Endothelial cell of hepatic sinusoid (primary cell): ENCODE results near the gene WNT10A.
"Not testable (repeated sequence)": the region's sequence is repeated elsewhere in the genome, so short reads cannot be mapped to it uniquely, and the experiment has no call there.

Experiments used
- in situ Hi-C: cut with HindIII; loops from 2 replicates; pipeline ENCODE4 v1.10.0; 2017; ENCODE audit warnings: low sequenced_read_pairs

WNT10A gene

GRCh38 chr2:218880102-218880858 lies at the start of gene WNT10A:
Gene WNT10A, plus strand, starts transcription at chr2:218880852. Its CDS starts 144 bp downstream, at chr2:218880996.
- in situ Hi-C loops: no loop called here

DNA sequence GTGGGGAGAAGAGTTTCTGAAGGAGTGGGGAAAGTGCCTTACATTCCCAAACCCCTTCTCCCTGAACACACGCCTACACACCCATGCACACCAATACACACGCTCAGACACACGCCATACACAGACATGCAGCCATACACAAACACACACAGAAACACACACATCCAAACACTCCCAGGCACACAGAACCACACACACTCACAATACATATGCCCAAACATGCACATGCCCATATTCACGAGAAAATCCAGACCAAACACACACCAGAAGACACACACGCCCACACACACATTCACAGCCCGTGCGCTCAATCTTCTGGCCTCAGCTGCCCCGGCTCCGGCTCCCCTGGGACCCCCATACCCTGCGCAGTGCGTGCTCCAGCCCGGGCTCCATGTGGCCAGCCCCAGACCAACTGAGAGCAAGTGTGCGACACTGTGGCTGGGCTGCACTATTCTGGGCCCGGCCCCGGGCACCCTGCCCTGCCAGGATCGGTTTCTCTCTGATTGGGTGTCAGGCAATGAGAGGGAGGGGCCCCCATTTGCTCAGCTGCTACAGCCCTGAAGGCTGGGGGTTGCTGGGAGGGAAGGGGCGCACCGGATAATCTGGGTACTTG lies 49.2 kb upstream of the WNT10A start, which contains the start of gene PRKAG3:
Gene PRKAG3 (minus strand): TSS at position 426 of the 613 bp plus-strand sequence.
- in situ Hi-C loops: loop anchor here (5.0 kb wide), 2 partner anchors 39 to 96 kb away; no protein-coding TSS in a partner anchor

DNA sequence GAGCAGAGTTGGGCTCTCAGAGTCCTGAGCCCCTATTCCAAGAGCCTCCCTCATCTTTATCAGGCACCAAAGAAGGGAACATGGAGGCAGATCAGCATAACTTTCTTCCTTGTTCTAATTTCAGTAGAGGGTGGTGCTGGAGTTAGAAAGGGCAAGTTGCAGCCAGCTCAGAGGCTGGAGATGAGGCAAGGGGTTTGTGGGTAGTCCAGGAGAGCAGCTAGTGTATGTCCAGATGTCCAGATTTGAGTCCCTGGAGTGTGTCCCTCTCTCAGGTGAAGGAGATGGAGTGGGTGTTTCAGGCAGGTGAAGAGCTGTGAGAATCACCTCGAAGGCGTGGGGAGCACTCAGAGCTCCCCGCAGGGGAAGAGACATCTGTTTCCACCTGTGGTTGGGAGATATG lies 48.6 kb upstream of the WNT10A start:
- in situ Hi-C loops: loop anchor here (5.0 kb wide), 2 partner anchors 40 to 95 kb away; no protein-coding TSS in a partner anchor

DNA sequence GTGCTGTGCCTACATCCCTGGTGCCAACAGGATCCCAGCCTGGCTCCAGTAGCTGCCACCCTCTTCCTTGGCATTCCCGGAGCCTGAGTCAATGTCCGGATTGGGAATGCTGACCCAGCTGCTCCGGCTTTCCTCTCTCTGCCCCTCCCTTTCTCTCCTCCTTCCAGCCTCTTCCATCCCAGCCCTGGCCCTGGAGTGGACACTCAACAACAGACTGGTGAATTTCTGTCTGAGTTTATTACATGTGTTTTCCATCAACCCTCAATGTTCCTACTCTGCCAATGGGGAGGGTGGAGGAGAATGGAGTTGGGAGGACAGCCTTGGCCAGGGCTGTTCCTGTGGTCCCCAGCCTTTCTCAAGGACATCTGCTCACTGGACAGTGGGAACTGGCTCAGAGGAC lies 48.1 kb upstream of the WNT10A start:
- in situ Hi-C loops: loop anchor here (5.0 kb wide), 2 partner anchors 40 to 95 kb away; no protein-coding TSS in a partner anchor

DNA sequence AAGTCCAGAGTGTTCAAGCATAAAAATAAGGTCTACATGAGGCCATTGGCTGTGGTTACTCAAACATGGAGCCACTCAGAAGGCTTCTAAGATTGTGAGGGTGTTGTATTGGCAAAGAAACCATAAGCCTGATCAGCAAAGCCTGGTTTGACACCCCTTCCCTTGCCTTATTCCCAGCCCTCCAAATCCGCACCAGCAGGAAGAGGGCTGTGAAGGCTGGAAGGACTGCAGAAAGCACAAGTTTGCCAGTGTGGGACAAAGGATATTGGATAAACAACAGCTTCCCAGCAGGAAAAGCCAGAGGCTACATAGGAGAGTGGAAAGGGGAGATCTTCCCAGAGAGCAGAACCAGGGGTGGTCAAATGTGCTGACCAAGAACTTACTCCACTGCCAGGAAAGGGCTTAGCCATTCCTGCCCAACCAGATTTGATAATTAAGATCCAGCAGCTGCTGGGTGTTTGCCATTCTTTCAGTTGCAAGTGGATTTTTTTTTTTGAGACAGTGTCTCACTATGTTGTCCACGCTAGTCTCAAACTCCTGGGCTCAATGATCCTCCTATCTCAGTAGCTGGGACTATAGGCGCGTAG lies 47.5 kb upstream of the WNT10A start:
- in situ Hi-C loops: loop anchor here (5.0 kb wide), 2 partner anchors 41 to 94 kb away; no protein-coding TSS in a partner anchor

- in situ Hi-C loops: loop anchor here (5.0 kb wide), 2 partner anchors 42 to 93 kb away; no protein-coding TSS in a partner anchor
Observed at GRCh38 chr2:218834685-218835084, 46.0 kb upstream of the WNT10A start.

DNA sequence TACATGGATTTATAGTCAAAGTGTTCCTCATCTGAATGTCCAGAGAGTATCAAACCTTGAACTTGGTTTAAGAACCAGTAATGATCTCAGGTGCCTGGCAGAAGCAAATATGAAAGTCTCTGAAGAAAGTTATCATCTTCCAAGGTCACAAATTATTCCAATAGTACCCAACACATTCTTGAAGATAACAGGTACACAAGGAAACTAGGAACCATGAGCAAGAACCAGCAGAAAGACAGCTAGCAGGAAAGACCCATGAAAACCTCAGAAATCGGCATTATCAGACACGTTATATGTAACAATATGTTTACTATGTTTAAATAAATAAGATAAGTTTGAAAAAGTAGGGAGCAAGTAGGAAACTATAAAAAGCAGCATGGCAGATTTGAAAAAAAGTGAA lies 43.2 kb upstream of the WNT10A start:
- in situ Hi-C loops: no loop called here

GRCh38 chr2:218839430-218839829 lies 41.2 kb upstream of the WNT10A start:
- in situ Hi-C loops: no loop called here

- in situ Hi-C loops: no loop called here
Observed at GRCh38 chr2:218839888-218840287, 40.8 kb upstream of the WNT10A start.

DNA sequence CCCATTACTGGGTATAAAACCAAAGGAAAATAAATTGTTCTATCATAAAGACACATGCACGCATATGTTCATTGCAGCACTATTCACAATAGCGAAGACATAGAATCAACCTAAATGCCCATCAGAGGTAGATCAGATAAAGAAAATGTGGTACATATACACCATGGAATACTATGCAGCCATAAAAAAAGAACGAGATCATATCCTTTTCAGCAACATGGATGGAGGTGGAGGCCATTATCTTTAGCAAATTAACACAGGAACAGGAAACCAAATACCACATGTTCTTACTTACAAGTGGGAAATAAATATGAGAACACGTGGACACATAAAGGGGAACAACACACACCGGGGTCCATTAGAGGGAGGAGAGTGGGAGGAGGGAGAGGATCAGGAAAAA lies 36.3 kb upstream of the WNT10A start:
- in situ Hi-C loops: not testable (repeated sequence)

- in situ Hi-C loops: not testable (repeated sequence)
Observed at GRCh38 chr2:218846963-218847362, 33.7 kb upstream of the WNT10A start.

- in situ Hi-C loops: no loop called here
Observed at GRCh38 chr2:218849721-218850120, 30.9 kb upstream of the WNT10A start.

GRCh38 chr2:218850796-218851195 lies 29.9 kb upstream of the WNT10A start:
- in situ Hi-C loops: no loop called here

- in situ Hi-C loops: no loop called here
Observed at GRCh38 chr2:218851286-218851685, 29.4 kb upstream of the WNT10A start.

GRCh38 chr2:218852911-218853667 lies 27.6 kb upstream of the WNT10A start:
- in situ Hi-C loops: no loop called here

GRCh38 chr2:218853766-218854165 lies 26.9 kb upstream of the WNT10A start:
- in situ Hi-C loops: no loop called here

DNA sequence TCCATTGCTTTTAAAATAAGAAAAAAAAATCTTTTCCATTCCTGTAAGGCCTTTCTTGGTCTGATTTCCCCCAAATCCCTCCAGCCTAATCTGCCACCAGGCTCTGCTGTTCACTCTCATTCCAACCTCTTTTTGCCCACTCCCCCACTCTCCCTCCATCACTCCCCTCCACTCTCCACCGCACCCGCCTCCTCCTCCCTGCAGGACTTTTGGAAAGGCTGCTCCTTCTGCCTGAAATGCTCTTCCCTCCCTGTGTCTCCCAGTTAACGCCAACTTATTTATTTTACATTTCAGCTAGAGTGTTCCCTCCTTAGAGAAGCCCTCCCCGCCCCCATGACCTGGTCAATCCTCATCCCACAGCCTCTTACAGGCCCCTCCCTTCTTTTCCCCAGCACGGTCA lies 25.8 kb upstream of the WNT10A start:
- in situ Hi-C loops: no loop called here

GRCh38 chr2:218855305-218856166 lies 25.1 kb upstream of the WNT10A start:
- in situ Hi-C loops: no loop called here

- in situ Hi-C loops: no loop called here
Observed at GRCh38 chr2:218856167-218856895, 24.3 kb upstream of the WNT10A start.
